WTC11 (cell line): ENCODE results near the gene TPGS1. TPM values are rescaled to one million over a fixed set of nuclear protein-coding genes. Genes with fewer than 3 reads are reported as not detected.
A peak's percentile ranks its signal among the peaks of the same experiment; 100 is the strongest.

Experiments
- ARID4B ChIP-seq: sonication (generic); formaldehyde crosslinking; IDR thresholded peaks from 2 replicates; pipeline ENCODE4 v1.8.0; 2023; ENCODE audit warnings: missing genetic modification reagents, mild to moderate bottlenecking, borderline replicate concordance
- ATF1 ChIP-seq: sonication (generic); formaldehyde crosslinking; IDR thresholded peaks from 2 replicates; pipeline ENCODE4 v1.8.1; 2023; ENCODE audit warnings: mild to moderate bottlenecking, moderate library complexity, missing genetic modification reagents
- CREM ChIP-seq: sonication (generic); formaldehyde crosslinking; IDR thresholded peaks from 2 replicates; pipeline ENCODE4 v1.8.1; 2022; ENCODE audit warnings: mild to moderate bottlenecking, missing genetic modification reagents, moderate library complexity
- E2F1 ChIP-seq: sonication (generic); formaldehyde crosslinking; IDR thresholded peaks from 2 replicates; pipeline ENCODE4 v1.8.0; 2022; ENCODE audit warnings: mild to moderate bottlenecking, missing genetic modification reagents
- ERG ChIP-seq: fragments of 250-450 bp; sonication (Bioruptor Pico); IDR thresholded peaks from 2 replicates; pipeline ENCODE4 v1.8.0; 2021; ENCODE audit warnings: mild to moderate bottlenecking
- ESRRA ChIP-seq: sonication (generic); formaldehyde crosslinking; IDR thresholded peaks from 2 replicates; pipeline ENCODE4 v1.8.1; 2022; ENCODE audit warnings: mild to moderate bottlenecking, missing genetic modification reagents, borderline replicate concordance
- FOXK1 ChIP-seq: sonication (generic); formaldehyde crosslinking; IDR thresholded peaks from 2 replicates; pipeline ENCODE4 v1.8.0; 2022; ENCODE audit warnings: mild to moderate bottlenecking, moderate library complexity, missing genetic modification reagents
- FOXP1 ChIP-seq: sonication (generic); formaldehyde crosslinking; IDR thresholded peaks from 2 replicates; pipeline ENCODE4 v1.8.0; 2022; ENCODE audit warnings: missing genetic modification reagents, mild to moderate bottlenecking, moderate library complexity, borderline replicate concordance
- FOXP4 ChIP-seq: sonication (generic); formaldehyde crosslinking; IDR thresholded peaks from 2 replicates; pipeline ENCODE4 v1.8.0; 2022; ENCODE audit warnings: mild to moderate bottlenecking, missing genetic modification reagents
- GABPB1 ChIP-seq: sonication (generic); formaldehyde crosslinking; IDR thresholded peaks from 2 replicates; pipeline ENCODE4 v1.8.1; 2023; ENCODE audit warnings: mild to moderate bottlenecking, missing genetic modification reagents
- HMGA2 ChIP-seq: fragments of 250-450 bp; sonication (Bioruptor Pico); IDR thresholded peaks from 2 replicates; pipeline ENCODE4 v1.4.0; 2021; ENCODE audit warnings: mild to moderate bottlenecking, moderate library complexity
- IRF1 ChIP-seq: sonication (generic); formaldehyde crosslinking; IDR thresholded peaks from 2 replicates; pipeline ENCODE4 v1.8.0; 2023; ENCODE audit warnings: missing genetic modification reagents
- NFATC4 ChIP-seq: fragments of 250-450 bp; sonication (Bioruptor Pico); IDR thresholded peaks from 2 replicates; pipeline ENCODE4 v1.9.0; 2021; ENCODE audit warnings: mild to moderate bottlenecking
- NR1H2 ChIP-seq: sonication (generic); formaldehyde crosslinking; IDR thresholded peaks from 2 replicates; pipeline ENCODE4 v1.9.0; 2021; ENCODE audit warnings: mild to moderate bottlenecking, moderate library complexity, missing genetic modification reagents
- PREB ChIP-seq: sonication (generic); formaldehyde crosslinking; IDR thresholded peaks from 2 replicates; pipeline ENCODE4 v1.8.1; 2022; ENCODE audit warnings: mild to moderate bottlenecking, missing genetic modification reagents, moderate library complexity, borderline replicate concordance
- SOX15 ChIP-seq: fragments of 250-450 bp; sonication (Bioruptor Pico); IDR thresholded peaks from 2 replicates; pipeline ENCODE4 v1.9.0; 2021; ENCODE audit warnings: mild to moderate bottlenecking
- SP1 ChIP-seq: sonication (generic); formaldehyde crosslinking; conservative IDR thresholded peaks from 2 replicates; pipeline ENCODE4 v1.8.1; 2022; ENCODE audit warnings: missing genetic modification reagents
- TEAD1 ChIP-seq: sonication (generic); formaldehyde crosslinking; IDR thresholded peaks from 2 replicates; pipeline ENCODE4 v1.8.0; 2022; ENCODE audit warnings: mild to moderate bottlenecking, missing genetic modification reagents
- TEAD4 ChIP-seq: sonication (generic); formaldehyde crosslinking; IDR thresholded peaks from 2 replicates; pipeline ENCODE4 v1.8.0; 2022; ENCODE audit warnings: mild to moderate bottlenecking, missing genetic modification reagents
- ZBTB21 ChIP-seq: sonication (generic); formaldehyde crosslinking; IDR thresholded peaks from 2 replicates; pipeline ENCODE4 v1.8.1; 2023; ENCODE audit warnings: mild to moderate bottlenecking, missing genetic modification reagents, borderline replicate concordance
- ZMAT4 ChIP-seq: fragments of 250-450 bp; sonication (Bioruptor Pico); IDR thresholded peaks from 2 replicates; pipeline ENCODE4 v1.9.0; 2021; ENCODE audit warnings: mild to moderate bottlenecking
- ZNF219 ChIP-seq: sonication (generic); formaldehyde crosslinking; IDR thresholded peaks from 2 replicates; pipeline ENCODE4 v1.8.0; 2023; ENCODE audit warnings: missing genetic modification reagents, mild to moderate bottlenecking, borderline replicate concordance
- ZNF416 ChIP-seq: fragments of 250-450 bp; sonication (Bioruptor Pico); IDR thresholded peaks from 2 replicates; pipeline ENCODE4 v1.9.0; 2021; ENCODE audit warnings: mild to moderate bottlenecking, inconsistent platforms
- ZNF423 ChIP-seq: fragments of 250-450 bp; sonication (Bioruptor Pico); IDR thresholded peaks from 2 replicates; pipeline ENCODE4 v2.1.2; 2022; ENCODE audit warnings: mild to moderate bottlenecking, moderate library complexity
- total RNA-seq: library from RNA; stranded (reverse); gene quantifications from 3 replicates; pipeline ENCODE4 v1.2.3, GENCODE V29; 2021
- TF ChIP-seq, protein P1 (sequence below): sonication (generic); formaldehyde crosslinking; IDR thresholded peaks from 2 replicates; pipeline ENCODE4 v1.8.1; 2023; ENCODE audit warnings: mild to moderate bottlenecking, moderate library complexity, missing genetic modification reagents
- TF ChIP-seq, protein P2 (sequence below): sonication (generic); formaldehyde crosslinking; conservative IDR thresholded peaks from 2 replicates; pipeline ENCODE4 v1.8.1; 2022; ENCODE audit warnings: mild to moderate bottlenecking, missing genetic modification reagents

Gene TPGS1
- total RNA-seq, 1 experiment from 2014 or later, result 18.8 TPM

GRCh38 chr19:531009-531752 is 23.9 kb downstream of the TPGS1 start (continued):
- TF ChIP-seq SP1 (CRISPR knock-in tag) (0 out of 2 replicates have a peak, but pooled peaks have one; percentile 5), ZNF219 (no peak), NR1H2 (no peak), TEAD1 (CRISPR knock-in tag) (no peak), ERG (CRISPR knock-in tag) (no peak), IRF1 (no peak), FOXP1 (CRISPR knock-in tag) (peak; percentile 83), ATF1 (CRISPR knock-in tag) (no peak), ZNF423 (CRISPR knock-in tag) (no peak), FOXP4 (CRISPR knock-in tag) (no peak; the same call in 1 of the 2 replicates), SOX15 (no peak), ARID4B (CRISPR knock-in tag) (no peak), ZNF416 (CRISPR knock-in tag) (no peak), E2F1 (CRISPR knock-in tag) (no peak), FOXK1 (CRISPR knock-in tag) (peak; percentile 44), TEAD4 (CRISPR knock-in tag) (no peak), ESRRA (CRISPR knock-in tag) (0 out of 2 replicates have a peak, but pooled peaks have one; percentile 30), HMGA2 (CRISPR knock-in tag) (no peak), GABPB1 (CRISPR knock-in tag) (no peak), NFATC4 (CRISPR knock-in tag) (no peak), ZMAT4 (CRISPR knock-in tag) (no peak), PREB (CRISPR knock-in tag) (no peak), CREM (CRISPR knock-in tag) (peak; percentile 72; the same call in 1 of the 2 replicates), ZBTB21 (CRISPR knock-in tag) (no peak)
- TF ChIP-seq, protein P1, sequence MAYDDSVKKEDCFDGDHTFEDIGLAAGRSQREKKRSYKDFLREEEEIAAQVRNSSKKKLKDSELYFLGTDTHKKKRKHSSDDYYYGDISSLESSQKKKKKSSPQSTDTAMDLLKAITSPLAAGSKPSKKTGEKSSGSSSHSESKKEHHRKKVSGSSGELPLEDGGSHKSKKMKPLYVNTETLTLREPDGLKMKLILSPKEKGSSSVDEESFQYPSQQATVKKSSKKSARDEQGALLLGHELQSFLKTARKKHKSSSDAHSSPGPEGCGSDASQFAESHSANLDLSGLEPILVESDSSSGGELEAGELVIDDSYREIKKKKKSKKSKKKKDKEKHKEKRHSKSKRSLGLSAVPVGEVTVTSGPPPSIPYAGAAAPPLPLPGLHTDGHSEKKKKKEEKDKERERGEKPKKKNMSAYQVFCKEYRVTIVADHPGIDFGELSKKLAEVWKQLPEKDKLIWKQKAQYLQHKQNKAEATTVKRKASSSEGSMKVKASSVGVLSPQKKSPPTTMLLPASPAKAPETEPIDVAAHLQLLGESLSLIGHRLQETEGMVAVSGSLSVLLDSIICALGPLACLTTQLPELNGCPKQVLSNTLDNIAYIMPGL, result peak; percentile 85
- TF ChIP-seq, protein P2, sequence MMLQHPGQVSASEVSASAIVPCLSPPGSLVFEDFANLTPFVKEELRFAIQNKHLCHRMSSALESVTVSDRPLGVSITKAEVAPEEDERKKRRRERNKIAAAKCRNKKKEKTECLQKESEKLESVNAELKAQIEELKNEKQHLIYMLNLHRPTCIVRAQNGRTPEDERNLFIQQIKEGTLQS, result no peak
